ENCODE data around the gene NUBPL. TPM values are rescaled to one million over a fixed set of nuclear protein-coding genes. Genes with fewer than 3 reads are reported as not detected.
A peak's percentile ranks its signal among the peaks of the same experiment; 100 is the strongest.

NUBPL gene
- total RNA-seq, 4 donors from 2014 or later = 5.7 to 9.2 (median 7.2) TPM

- no peak overlapping the region for H3K4me3 ChIP-seq (ENCODE audit: low read depth, poor library complexity, severe bottlenecking)
- TF ChIP-seq CTCF (IDR thresholded peaks at IDR 0.05) = no peak
- TF ChIP-seq POLR2A (IDR thresholded peaks at IDR 0.05) = no peak
- intact Hi-C loops (cut with DNase I; ENCODE audit: low total_unique reads) = no loop called here
- WGBS, 2 donors = 80 to 90% methylated on average over 2 of the region's 2 CpGs
- no peak for DNase-seq (ENCODE audit: low spot score in 2 of 2)
Measured at GRCh38 chr14:31549817-31550216, 11.4 kb upstream of the NUBPL start.

DNA sequence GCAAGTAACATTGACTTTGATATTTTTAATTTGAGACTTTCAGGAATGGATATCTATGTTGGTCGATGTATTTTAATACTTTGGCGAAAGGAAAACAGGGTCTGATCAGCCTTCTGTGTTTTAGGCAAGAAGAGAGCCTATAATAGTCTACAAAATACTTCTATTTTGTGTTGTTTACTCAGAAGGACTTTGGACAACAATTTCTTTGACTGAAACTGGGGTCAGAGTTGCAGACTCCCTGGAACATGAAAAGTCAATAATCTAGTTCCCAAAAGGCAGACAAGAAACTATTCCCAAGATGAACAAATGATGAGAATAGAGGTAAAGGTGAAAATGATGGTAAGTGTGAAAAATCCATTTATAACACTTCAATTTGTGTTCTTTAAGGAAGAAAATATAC, 10.6 kb upstream of the NUBPL start:
- DNase-seq (ENCODE audit: low spot score in 2 of 2) = no peak
- no peak overlapping the region for H3K4me3 ChIP-seq (ENCODE audit: low read depth, poor library complexity, severe bottlenecking)
- no peak for TF ChIP-seq CTCF (IDR thresholded peaks at IDR 0.05)
- no peak for TF ChIP-seq POLR2A (IDR thresholded peaks at IDR 0.05)
- intact Hi-C loops (cut with DNase I; ENCODE audit: low total_unique reads) = no loop called here
- WGBS, 2 donors = 75 to 82% methylated on average over 2 of the region's 2 CpGs

DNA sequence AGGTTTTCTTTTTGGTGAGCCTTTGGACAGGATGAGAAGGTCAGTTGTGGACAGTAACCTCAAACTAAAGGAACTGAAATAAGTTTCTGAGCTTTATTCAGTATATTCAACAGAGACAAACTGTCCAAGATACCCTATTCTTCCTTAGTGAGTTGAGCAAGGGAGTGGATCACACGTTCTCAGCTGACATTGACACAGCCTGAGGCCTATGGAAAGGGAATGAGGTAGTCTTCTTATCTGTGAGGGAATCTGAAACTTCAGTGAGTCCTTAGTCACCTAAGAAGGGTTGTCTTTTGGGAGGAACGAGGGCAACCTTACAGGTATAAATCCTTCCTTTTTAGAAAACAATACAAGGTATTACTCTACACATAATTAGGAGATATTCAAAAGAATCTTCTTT, 5.0 kb upstream of the NUBPL start:
- no peak overlapping the region for H3K4me3 ChIP-seq (ENCODE audit: low read depth, poor library complexity, severe bottlenecking)
- DNase-seq (ENCODE audit: low spot score in 2 of 2) = no peak
- 43% methylated on average over 2 of the region's 2 CpGs for WGBS, 2 donors
- TF ChIP-seq CTCF (IDR thresholded peaks at IDR 0.05) (no peak), POLR2A (IDR thresholded peaks at IDR 0.05) (no peak)
- intact Hi-C loops (cut with DNase I; ENCODE audit: low total_unique reads) = no loop called here

GRCh38 chr14:31559939-31560338, 1.3 kb upstream of the NUBPL start:
- TF ChIP-seq POLR2A (IDR thresholded peaks at IDR 0.05) (no peak), CTCF (IDR thresholded peaks at IDR 0.05) (no peak)
- 96 to 97% methylated on average over 15 to 21 of the region's 21 CpGs for WGBS, 2 donors
- no peak overlapping the region for H3K4me3 ChIP-seq (ENCODE audit: low read depth, poor library complexity, severe bottlenecking)
- DNase-seq (ENCODE audit: low spot score in 2 of 2) = no peak
- intact Hi-C loops (cut with DNase I; ENCODE audit: low total_unique reads) = no loop called here

DNA sequence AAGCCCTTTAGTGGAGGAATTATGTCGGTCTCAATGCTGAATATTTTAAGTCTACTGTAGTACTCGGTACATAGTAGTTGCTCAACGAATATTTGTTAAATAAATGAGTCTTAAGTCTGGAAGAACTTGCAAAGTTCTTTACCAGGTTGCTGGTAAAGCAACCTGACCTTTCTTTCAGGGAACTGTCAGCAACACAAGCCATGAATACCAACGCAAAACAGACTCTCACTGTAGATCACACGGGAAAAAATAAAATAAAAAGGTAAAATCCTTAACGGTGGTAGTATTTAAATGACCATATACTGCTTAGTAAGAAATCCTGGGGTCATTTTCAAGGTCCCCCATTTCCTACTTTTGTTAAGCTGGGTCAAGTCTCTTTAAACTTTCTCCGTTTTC, 447 bp upstream of the NUBPL start:
- TF ChIP-seq POLR2A (IDR thresholded peaks at IDR 0.05) (no peak), CTCF (IDR thresholded peaks at IDR 0.05) (no peak)
- DNase-seq (ENCODE audit: low spot score in 2 of 2) = no peak
- 48% methylated on average over 7 of the region's 7 CpGs for WGBS, 2 donors
- intact Hi-C loops (cut with DNase I; ENCODE audit: low total_unique reads) = no loop called here
- H3K4me3 ChIP-seq (ENCODE audit: low read depth, poor library complexity, severe bottlenecking) = peak overlapping the region; percentile 90

- intact Hi-C loops (cut with DNase I; ENCODE audit: low total_unique reads) = no loop called here
- WGBS, 2 donors = 90 to 92% methylated on average over 2 of the region's 2 CpGs
- TF ChIP-seq POLR2A (IDR thresholded peaks at IDR 0.05) = no peak
- TF ChIP-seq CTCF (IDR thresholded peaks at IDR 0.05) = no peak
- H3K4me3 ChIP-seq (ENCODE audit: low read depth, poor library complexity, severe bottlenecking) = no peak overlapping the region
- no peak for DNase-seq (ENCODE audit: low spot score in 2 of 2)
Measured at GRCh38 chr14:31564194-31564593, 3.0 kb downstream of the NUBPL start.

Measured in lower leg skin (tissue), 4 donors.